Activated gamma-delta T cell (primary cell): ENCODE measurements around the gene TUBB3.
"Not testable (repeated sequence)": the region's sequence is repeated elsewhere in the genome, so short reads cannot be mapped to it uniquely, and the experiment has no call there.

Experiments used
- DNase-seq: peaks from one replicate; lab custom pipeline; 2025; lab: John Stamatoyannopoulos, UW

Gene TUBB3

DNA sequence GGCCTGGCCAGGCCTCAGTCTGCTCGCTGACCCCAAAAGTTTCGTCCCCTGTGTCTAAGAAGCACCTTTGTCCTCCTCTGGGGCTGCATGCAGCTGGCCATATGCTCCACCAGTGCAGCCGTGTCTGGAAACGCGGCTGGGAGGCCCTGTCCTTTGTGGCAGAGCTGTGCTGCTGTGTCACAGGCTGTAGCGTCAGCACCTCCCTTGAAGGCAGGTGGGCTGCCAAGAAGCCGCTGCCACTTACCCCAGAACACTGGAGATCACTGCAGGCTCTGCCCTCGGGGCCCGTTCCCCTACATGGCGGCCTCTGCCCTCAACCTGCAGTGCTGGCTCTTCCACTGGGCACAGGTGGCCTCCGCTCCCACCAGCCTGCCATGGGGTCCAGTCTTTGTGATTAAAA, 20.2 kb upstream of the TUBB3 start:
- DNase-seq, result no peak

DNA sequence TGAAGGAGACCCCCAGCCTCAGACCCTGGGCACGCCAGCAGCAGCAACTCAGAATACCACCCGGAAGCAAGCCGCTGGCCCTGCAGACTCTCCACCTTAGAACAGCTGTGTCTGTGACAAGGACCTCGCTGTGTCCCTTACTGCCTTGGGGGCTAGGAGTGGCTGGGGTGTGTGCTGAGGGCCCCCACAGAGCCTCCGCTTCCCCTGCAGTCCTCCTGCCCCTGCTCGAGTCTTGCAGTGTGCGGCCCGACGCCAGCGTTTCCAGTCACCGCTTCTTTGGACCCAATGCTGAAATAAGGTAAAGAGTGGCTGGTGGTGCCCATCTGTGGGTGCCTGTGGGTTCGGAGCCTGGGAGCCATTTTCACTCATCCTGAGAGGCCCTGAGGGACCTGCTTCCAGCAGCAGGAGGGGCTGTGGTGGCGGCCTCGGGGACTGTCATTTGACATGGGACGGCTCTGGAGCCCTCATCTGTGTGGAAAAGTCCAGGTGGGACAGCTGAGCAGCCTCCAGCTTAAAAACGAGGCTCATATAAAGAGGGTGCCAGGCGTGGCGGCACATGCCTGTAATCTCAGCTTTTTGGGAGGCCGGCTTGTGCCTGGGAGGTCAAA, 19.1 kb upstream of the TUBB3 start:
- no peak for DNase-seq

DNA sequence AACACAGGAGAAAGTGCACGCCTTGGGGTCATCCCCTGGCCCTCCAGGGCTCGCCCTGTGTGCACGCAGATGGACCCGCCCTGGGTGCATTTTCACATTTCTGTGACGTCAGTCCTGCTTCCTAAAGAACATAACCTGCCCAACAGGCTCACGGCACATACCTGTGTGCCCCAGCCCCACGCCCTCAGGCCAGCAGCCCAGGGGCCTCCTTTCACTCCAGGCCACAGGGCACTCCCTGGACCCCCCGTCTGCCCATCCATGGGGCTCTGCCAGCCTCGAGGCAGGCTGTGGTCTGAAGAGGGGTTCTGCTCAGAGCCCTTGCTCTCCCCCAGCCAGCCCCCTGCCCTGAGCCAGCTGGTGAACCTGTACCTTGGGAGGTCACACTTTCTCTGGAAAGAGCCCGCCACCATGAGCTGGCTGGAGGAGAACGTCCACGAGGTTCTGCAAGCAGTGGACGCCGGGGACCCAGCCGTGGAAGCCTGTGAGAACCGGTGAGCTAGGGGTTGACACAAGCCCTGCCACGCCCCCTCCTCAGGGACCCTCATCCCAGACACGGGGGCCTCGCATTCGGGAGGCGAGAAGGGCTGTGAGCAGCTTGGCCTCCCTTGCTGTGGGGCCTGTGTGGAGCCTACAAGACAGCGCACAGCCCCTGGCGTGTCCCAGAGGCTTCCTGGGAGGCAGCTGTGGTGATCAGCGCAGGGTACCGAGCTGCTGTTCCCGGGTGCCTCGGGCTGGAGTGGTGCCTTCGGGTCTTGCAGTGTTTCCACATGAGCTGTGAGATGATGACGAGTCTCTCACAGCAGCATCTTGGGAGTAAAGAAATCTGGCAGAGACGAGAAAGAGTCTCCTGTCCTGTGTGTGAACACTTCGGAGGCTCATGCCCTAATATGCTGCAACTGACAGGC, 18.3 kb upstream of the TUBB3 start:
- DNase-seq, result no peak

DNA sequence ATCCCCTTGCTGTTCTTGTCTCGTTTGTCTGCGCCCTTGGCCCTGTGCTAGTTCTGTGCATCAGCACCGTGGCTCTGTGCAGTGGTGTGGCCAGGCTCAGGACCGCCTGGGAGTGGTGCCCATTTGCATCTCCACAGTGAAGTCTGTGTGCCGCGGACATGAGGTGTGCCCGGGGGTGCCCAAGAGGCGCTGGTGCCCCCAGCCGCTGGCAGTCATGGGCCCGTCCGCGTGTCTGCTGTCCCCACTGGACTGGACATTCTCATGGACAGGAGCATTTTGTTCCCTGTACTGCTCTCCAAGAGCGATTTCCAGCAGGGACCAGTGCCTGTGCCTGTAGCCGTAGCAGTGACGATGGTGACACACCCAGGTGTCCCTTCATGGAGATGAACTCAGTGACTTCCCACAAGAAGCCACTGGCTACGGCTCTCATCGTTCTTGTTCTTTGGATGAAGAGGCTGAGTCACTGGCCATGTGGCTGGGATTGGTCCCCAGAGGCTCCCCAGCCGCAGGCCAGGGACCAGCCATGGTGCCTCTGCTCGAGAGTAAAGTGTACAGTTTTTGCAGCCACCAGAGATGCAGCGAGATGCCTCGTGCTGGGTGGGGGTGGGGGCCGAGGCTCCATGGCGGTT, 17.5 kb upstream of the TUBB3 start:
- no peak for DNase-seq

DNA sequence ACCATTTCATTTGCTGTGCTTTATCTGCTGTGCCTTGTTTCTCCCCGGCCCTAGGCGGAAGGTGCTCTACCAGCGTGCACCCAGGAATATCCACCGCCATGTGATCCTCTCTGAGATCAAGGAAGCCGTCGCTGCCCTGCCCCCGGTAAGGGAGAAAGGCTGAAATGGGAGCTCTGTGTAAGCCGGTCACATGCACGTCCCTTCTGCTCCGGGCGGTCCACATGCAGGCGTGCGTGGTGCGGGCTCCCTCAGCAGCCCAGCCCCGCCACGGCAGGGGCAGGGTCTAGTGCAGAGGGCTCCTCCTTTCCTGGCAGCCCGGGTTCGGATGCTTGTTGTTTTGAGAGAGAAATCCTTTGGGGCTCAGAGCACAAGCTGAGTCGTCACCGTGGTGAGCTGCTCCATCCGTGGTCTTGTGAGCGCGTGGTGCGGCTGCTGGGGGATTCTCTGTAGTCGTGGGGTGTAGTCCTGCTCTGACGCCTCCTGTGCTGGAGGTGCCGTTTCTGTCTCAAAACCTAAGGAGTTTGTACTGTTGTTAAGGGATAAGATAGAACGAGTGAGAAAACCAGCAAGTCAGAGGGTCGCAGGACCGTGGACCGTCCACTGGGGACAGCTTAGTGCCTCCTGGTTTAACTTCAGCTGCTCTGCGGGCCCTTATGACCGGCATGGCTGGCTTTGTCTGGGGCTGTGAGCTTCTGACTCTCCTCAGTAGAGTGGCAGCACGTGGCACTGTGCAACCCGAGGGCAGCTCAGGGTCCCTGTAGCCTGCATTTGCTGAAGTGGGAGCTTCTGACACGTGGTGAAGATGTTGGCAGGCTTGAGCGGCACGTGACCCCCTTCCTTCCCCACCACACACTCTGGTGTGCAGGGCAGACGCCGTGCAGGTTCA, 16.8 kb upstream of the TUBB3 start:
- no peak for DNase-seq

DNA sequence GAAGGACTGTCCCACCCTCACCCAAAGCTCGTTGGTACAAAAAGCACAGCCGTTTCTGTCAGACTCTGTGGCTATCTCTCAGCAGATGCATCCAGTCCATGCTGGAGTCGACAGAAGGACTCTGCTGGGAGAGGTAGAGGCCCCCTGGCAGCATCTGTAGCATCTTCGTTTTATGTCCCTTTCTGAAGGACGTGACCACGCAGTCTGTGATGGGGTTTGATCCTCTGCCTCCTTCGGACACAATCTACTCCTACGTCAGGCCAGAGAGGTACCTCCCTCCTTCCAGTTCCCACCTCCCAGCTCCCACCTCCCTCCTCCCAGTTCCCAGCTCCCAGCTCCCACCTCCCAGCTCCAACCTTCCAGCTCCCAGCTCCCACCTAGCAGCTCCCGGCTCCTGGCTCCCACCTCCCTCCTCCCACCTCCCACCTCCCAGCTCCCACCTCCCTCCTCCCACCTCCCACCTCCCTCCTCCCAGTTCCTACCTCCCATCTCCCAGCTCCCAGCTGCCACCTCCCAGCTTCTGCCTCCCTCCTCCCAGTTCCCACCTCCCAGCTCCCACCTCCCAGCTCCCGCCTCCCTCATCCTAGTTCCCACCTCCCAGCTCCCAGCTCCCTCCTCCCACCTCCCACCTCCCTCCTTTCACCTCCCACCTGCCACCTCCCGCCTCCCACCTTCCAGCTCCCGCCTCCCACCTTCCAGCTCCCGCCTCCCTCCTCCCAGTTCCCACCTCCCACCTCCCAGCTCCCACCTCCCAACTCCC, 15.9 kb upstream of the TUBB3 start:
- no peak for DNase-seq

DNA sequence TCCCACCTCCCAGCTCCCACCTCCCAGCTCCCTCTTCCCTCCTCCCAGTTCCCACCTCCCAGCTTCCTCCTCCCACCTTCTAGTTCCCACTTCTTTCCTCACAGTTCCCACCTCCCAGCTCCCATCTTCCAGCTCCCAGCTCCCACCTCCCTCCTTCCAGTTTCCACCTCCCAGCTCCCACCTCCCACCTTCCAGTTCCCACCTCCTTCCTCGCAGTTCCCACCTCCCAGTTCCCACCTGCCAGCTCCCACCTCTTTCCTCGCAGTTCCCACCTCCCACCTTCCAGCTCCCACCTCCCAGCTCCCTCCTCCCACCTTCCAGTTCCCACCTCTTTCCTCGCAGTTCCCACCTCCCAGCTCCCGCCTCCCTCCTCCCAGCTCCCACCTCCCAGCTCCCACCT, 14.9 kb upstream of the TUBB3 start:
- DNase-seq, result no peak

DNA sequence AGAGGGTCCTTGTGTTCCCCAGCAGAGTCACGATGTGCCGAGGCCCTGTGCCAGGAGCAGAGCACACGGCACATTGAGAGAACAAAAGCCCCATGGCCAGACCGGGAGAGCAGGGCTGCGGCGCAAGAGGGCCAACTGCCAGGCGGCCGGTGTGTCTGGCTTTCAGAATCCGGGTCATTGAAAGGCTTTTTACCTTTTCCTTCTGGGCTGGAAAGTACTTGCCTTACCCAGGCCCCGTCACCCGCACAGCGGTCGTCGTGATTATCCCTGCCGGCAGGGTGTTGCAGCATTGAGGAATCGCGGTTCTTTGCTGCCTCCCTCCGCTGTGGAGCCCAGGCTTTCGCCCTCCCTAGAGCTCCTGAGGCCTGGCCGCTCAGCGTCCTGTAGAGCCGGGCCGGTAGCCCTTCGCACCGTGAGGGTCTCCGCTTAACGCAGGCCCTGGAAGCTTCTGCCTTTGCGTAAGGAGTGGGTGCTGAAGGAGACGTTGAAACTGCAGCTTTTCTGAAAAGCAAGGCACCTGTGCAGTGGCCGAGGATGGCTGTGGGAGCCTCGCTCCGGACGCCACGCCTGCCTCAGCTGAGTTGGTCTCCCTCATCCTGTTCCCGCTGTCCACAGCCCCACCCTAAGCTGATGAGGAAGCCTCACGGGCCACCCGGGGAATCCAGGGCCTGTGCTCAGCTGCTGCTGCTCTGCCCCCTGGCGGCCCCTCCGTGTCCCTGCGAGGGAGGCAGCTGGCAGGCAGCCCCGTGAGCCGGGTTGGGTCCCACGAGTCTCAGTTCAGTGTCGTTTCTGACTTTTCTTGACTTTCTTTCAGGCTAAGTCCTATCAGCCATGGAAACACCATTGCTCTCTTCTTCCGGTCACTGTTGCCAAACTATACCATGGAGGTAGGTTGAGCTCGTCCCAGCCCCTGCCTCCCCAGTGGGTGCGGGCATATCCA, 13.1 kb upstream of the TUBB3 start:
- peak; percentile 47 for DNase-seq

DNA sequence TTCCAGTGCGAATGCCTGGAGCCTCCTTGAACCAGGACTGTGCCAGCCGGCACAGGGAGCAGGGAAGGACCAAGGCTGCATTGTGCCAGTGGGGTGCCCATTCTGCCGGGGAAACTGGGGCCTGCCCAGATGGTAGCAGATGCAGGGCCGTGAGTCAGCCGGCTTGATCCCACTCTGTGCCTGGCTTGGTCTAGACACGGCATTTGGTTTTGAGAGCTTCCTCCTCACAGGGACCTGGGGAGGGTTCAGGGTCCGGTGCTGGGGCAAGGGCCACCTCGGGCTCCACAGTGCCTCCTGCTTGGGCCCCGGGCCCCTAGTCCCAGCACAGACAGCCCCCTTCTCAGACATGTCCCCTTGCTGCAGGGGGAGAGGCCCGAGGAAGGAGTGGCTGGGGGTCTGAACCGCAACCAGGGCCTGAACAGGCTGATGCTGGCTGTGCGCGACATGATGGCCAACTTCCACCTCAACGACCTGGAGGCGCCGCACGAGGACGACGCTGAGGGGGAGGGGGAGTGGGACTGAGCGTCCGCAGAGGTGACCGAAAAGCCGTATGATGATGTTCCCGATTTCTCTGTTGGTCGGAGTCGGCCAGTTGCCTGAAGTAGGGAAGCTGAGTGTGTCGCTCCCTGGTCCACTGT, 12.3 kb upstream of the TUBB3 start:
- DNase-seq, result no peak

DNA sequence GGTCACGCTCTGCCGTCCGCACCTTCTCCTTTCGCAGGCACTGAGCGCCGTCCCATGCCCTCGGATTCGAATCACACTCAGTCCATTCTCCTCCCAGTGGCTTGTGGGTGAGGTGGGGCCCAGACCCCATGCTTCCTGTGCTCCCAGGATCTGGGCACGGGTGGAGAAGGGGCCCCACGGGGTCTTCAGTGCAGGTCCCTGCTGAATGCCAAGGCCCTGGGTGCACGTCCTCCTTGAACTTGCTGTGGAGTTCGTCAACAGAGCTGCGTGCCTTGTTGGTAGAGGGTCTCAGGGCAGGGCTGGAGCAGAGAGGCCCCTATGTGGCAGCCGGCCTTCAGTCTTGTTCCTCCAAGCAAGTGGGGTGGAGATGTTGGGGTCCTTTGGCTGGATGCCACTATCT, 11.8 kb upstream of the TUBB3 start:
- no peak for DNase-seq

DNA sequence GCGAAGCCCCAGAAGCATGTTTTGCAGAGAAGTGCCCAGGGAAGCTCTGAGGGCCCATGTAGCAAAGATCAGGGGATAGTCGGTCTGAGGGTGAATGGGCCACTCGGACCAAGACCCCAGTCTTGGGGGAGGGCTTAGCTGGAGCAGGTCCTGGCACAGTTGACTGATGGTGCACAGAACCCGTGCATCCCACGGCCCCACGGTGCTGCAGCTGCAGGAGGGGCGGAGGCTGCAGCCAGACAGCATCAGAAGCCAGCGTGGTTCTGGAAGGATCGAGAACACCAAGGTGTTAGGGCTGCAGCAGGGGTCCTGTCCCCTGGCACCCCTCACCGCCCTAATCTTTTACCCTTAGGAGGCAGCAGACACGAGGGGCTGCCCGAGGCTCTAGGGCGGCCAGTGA, 11.0 kb upstream of the TUBB3 start:
- no peak for DNase-seq

DNA sequence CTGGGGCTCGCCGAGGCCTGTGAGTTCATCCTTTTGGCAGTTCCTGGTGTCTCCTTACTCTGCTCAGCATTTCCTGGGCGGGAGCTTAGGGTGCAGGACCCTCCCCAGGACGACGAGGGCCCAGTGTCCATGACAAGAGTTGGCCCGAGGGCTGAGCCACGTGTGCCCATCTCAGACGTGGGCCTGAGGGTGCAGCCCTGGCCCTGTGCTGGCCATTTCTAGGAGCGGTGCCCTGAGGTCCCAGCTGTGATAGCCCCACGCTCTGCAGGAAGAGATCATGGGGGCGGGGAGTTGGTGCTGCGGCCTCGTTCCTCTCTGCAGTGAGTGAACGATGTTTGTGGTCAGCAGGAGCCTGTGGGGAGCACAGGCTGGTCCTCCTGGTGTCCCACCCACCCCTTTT, 10.5 kb upstream of the TUBB3 start:
- no peak for DNase-seq

DNA sequence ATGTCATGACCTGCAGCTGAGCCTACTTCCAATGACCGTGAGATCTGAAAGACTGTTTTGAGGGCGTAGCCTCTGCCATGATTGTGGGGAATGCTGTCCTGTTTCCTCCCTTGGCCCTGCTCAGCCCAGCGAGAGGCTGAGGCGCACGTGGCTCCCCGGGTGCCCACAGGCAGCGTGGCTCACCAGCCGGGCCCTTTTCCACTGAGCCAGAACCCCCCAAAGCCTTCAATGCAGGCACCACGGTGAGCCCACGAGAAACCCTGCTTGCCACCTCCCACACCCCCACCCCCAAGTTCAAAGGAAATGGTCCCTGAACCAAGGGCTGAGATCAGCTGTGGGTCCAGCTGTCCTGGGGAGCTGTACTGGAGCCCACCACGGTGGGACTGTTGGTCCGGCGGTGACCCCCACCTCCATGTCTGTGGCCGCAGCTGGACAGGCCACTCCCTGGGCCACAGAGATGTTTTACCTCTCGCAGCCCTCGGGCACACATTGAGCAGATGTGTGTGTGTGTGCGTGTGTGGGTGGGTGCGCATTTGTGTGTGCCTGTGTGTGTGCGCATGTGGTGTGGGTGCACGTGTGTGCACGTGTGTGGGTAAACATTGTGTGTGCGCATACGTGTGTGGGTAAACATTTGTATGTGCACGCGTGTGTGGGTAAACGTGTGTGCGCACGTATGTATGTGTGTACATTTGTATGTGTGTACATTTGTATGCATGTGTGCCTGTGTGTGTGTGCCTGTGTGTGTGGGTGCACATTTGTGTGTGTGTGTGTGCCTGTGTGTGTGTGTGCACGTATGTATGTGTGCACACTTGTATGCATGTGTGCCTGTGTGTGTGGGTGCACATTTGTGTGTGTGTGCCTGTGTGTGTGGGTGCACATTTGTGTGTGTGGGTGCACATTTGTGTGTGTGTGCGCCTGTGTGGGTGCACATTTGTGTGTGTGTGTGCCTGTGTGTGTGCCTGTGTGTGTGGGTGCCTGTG, 9.4 kb upstream of the TUBB3 start:
- no peak for DNase-seq

DNA sequence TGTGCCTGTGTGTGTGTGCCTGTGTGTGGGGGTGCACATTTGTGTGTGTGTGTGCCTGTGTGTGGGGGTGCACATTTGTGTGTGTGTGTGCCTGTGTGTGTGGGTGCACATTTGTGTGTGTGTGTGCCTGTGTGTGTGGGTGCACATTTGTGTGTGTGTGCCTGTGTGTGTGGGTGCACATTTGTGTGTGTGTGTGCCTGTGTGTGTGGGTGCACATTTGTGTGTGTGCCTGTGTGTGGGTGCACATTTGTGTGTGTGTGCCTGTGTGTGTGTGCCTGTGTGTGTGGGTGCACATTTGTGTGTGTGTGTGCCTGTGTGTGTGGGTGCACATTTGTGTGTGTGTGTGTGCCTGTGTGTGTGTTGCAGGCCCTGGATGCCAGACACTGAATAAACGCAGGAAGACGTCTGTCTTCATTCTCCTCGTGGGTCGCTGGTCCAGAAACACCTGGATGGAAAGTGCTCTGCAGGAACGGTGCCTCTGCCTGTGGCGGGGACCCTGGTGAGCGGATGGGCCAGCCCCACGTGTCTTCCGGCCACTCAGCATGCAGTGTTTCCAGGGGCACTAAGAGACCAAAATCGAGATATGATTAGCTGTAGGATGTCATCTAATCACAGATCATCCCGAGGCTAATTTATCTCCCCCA, 8.4 kb upstream of the TUBB3 start:
- not testable (repeated sequence) for DNase-seq

DNA sequence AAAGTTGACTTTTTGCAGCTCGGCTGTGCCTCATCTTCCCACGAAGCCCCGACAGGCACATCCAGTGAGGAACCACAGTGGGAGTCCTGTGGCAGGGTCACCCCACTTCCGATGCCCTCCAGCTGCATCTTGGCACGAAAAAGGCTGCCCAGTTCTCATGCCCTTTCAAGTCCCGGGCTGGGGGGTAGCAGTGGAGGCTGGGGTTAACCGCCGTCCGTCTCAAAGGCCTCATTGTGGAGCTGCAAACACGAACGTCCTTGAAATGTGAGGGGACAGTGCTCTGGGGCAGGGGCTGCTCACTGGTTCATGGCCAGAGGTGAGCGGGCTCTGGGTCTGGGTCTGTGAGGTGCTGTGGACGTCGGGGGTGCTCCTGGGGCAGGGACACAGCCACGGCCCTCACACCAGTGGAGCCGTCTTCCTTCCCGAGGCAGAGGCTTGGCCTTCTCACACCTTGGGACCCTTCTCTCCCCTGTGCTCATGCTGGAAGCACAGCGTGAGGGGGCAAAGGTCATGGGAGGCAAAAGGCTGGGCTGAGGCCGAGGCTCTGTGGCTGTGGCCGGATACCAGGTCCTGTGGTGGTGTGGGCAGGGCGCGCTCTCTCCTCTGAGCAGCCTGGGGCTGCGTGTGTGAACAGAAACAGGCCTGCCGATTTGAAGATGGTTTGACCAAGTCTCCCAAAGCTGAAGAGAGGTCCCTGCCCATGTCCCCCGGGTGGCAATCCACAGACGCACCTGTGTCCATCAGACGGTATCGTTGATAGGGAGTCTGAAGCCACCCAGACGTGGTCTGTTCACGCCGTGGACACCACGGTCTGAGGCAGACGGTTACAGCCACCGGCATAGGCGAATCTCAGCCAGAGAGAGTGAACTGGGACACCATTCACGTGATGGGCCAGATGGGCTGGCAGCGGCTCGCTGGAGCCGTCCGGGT, 7.6 kb upstream of the TUBB3 start:
- DNase-seq, result no peak

DNA sequence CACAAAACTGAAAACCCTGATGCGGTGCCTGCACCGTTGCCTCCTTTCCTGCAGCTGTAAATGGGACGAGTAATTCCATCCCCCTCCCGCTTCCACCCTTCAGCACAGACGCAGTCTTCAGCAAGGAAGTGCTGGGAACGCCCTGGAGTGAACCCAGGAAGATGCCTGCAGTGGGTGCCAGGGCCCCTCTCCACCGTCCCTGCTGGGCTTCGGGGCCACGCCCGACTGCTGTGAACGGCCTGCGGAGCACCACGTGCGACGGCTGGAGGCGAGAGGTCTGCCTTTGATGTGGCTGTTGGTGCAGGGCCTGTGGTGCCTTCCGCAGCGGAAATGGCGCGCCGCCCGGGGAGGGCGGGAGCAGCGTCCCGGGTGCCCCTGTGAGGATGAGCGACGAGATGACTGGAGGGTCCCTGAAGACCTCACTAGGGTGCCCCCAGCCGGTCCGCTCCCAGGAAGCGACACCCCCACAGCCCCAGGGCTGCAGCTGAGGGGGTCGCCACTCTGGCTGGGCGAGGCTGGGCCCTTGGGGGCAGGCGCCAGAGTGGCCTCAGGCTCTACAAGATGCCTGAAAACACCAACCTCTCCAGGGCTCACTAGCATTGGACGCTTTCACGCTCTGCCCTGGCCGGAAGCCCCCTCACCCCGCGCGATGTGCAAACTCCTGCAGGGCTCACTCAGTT, 5.2 kb upstream of the TUBB3 start:
- peak; percentile 76 for DNase-seq
